Endothelial cell of umbilical vein (primary cell): Measurements from ENCODE around the gene TBCD. TPM values are rescaled to one million over a fixed set of nuclear protein-coding genes. Genes with fewer than 3 reads are reported as not detected.

Experiments used
- BruUV-seq: library from RNA; stranded (reverse); fragments of 400-500 nt; replicated peaks from 2 replicates; lab custom pipeline; 2021; lab: Mats Ljungman, UMichigan
- CTCF ChIA-PET: fragments of 300-600, 350-600 bp; sonication (Branson Sonifier 250); formaldehyde crosslinking; loops from one replicate; lab custom pipeline; 2021; ENCODE audit warnings: antibody characterized with exemption, inconsistent platforms; lab: Charles Lee
- POLR2A ChIA-PET: fragments of 300-600, 350-600 bp; sonication (Branson Sonifier 250); formaldehyde crosslinking; loops from one replicate; lab custom pipeline; 2021; ENCODE audit warnings: antibody characterized with exemption, inconsistent platforms; lab: Charles Lee
- DNase-seq: peaks from one replicate; pipeline ENCODE4 v3.0.0-alpha.2; 2011; ENCODE audit warnings: low read depth, low spot score
- FAIRE-seq: peaks from 2 replicates; lab custom pipeline; 2011; peaks lifted over from hg19 to GRCh38; lab: Jason Lieb, UNC
- H2AFZ ChIP-seq: 2 replicates; pipeline ENCODE4 v1.6.0; 2012; ENCODE audit warnings: low read depth, low read length, control low read depth, inconsistent platforms
- H3K27ac ChIP-seq: 2 replicates; pipeline ENCODE4 v1.5.1; 2011; ENCODE audit warnings: low read depth, mild to moderate bottlenecking, control low read depth, low read length, moderate library complexity; ENCODE audit not compliant: insufficient read depth
- H3K27me3 ChIP-seq, 2 experiments: 2 replicates each; pipeline versions ENCODE4 v1.6.0 to v1.6.1; 2011; ENCODE audit warnings: low read length in 2 of 2, mixed read lengths in 1 of 2; ENCODE audit not compliant: control insufficient read depth in 2 of 2, insufficient read depth in 2 of 2
- H3K36me3 ChIP-seq, 2 experiments: 2 replicates in 1 of 2; 3 replicates in 1 of 2; pipeline ENCODE4 v1.5.1; 2011; ENCODE audit warnings: low read length in 2 of 2, mild to moderate bottlenecking in 1 of 2, moderate library complexity in 1 of 2; ENCODE audit not compliant: control insufficient read depth in 2 of 2, insufficient read depth in 2 of 2; ENCODE audit errors: extremely low read depth in 1 of 2
- H3K4me1 ChIP-seq: 3 replicates; pipeline ENCODE4 v1.5.1; 2011; ENCODE audit warnings: mild to moderate bottlenecking, low read length; ENCODE audit not compliant: control insufficient read depth, insufficient read depth; ENCODE audit errors: extremely low read depth
- H3K4me2 ChIP-seq: 2 replicates; pipeline ENCODE4 v1.6.1; 2011; ENCODE audit warnings: low read length, control low read depth, mixed read lengths; ENCODE audit not compliant: insufficient read depth
- H3K4me3 ChIP-seq, 3 experiments: fragments of 200-600 bp in 1 of 3; sonication (generic), shearing (Covaris generic) in 1 of 3; replicated peaks in 1 of 3; 2 replicates each; pipeline ENCODE4 v1.5.1; 2011 to 2016; ENCODE audit warnings: control low read depth in 3 of 3, low read length in 3 of 3, mild to moderate bottlenecking in 2 of 3, inconsistent platforms in 1 of 3, low read depth in 1 of 3, moderate library complexity in 1 of 3; ENCODE audit not compliant: insufficient read depth in 1 of 3
- H3K79me2 ChIP-seq: 2 replicates; pipeline ENCODE4 v1.6.0; 2012; ENCODE audit warnings: low read length, inconsistent platforms; ENCODE audit not compliant: control insufficient read depth, insufficient read depth
- H3K9ac ChIP-seq: replicated peaks from 2 replicates; pipeline ENCODE3; 2011; ENCODE audit warnings: low read length, control low read depth; ENCODE audit not compliant: insufficient read depth; ENCODE audit errors: extremely low read depth
- H3K9me1 ChIP-seq: replicated peaks from 3 replicates; pipeline ENCODE4 v1.6.0; 2011; ENCODE audit warnings: mild to moderate bottlenecking, low read length; ENCODE audit not compliant: control insufficient read depth, insufficient read depth; ENCODE audit errors: extremely low read depth
- H3K9me3 ChIP-seq: replicated peaks from 2 replicates; pipeline ENCODE4 v1.5.1; 2012; ENCODE audit warnings: low read length, inconsistent platforms; ENCODE audit not compliant: control insufficient read depth, insufficient read depth
- H4K20me1 ChIP-seq: replicated peaks from 2 replicates; pipeline ENCODE3; 2011; ENCODE audit warnings: mild to moderate bottlenecking, low read length; ENCODE audit not compliant: control insufficient read depth, insufficient read depth; ENCODE audit errors: extremely low read depth
- CTCF ChIP-seq, 2 donors: IDR thresholded peaks; 1 replicate in 1 of 2; 2 replicates in 1 of 2; pipeline ENCODE4 v1.5.1; 2011; ENCODE audit warnings: low read length in 2 of 2, mild to moderate bottlenecking in 2 of 2, moderate library complexity in 2 of 2, control low read depth in 1 of 2, inconsistent platforms in 1 of 2, low read depth in 1 of 2; ENCODE audit not compliant: insufficient read depth in 1 of 2; ENCODE audit errors: extremely low read depth in 1 of 2
- EZH2 ChIP-seq: IDR thresholded peaks from 2 replicates; pipeline ENCODE4 v1.6.1; 2012; ENCODE audit warnings: borderline replicate concordance, low read depth, mild to moderate bottlenecking, moderate library complexity, low read length, inconsistent platforms; ENCODE audit not compliant: severe bottlenecking
- FOS ChIP-seq: IDR thresholded peaks from 2 replicates; pipeline ENCODE4 v1.6.1; 2011; ENCODE audit warnings: mild to moderate bottlenecking, low read length, moderate library complexity, borderline replicate concordance; ENCODE audit not compliant: insufficient read depth
- GATA2 ChIP-seq: IDR thresholded peaks from 2 replicates; pipeline ENCODE4 v1.7.0; 2011; ENCODE audit warnings: low read depth, mild to moderate bottlenecking, moderate library complexity, mixed read lengths, low read length; ENCODE audit not compliant: insufficient read length, insufficient read depth
- JUN ChIP-seq: IDR thresholded peaks from 2 replicates; pipeline ENCODE4 v1.6.1; 2011; ENCODE audit warnings: borderline replicate concordance, low read depth; ENCODE audit not compliant: insufficient read length, insufficient read depth
- MAX ChIP-seq: IDR thresholded peaks from 2 replicates; pipeline ENCODE4 v1.6.1; 2011; ENCODE audit not compliant: insufficient read depth, insufficient read length
- MYC ChIP-seq: IDR thresholded peaks from one replicate; pipeline ENCODE4 v1.6.1; 2011; ENCODE audit warnings: mild to moderate bottlenecking, low read depth, low read length
- POLR2A ChIP-seq: IDR thresholded peaks from 2 replicates; pipeline ENCODE4 v1.6.1; 2012; ENCODE audit warnings: low read depth, mild to moderate bottlenecking, control low read depth, low read length
- POLR2AphosphoS5 ChIP-seq: IDR thresholded peaks from 2 replicates; pipeline ENCODE4 v1.6.1; 2012; ENCODE audit warnings: low read depth, mild to moderate bottlenecking, control low read depth, low read length, moderate library complexity; ENCODE audit not compliant: insufficient read depth
- dilution Hi-C: fragments of 300-500 bp; cut with MboI; formaldehyde crosslinking; loops from one replicate; pipeline ENCODE4 v1.15.0; 2019; ENCODE audit warnings: low sequenced_read_pairs; ENCODE audit not compliant: extremely low pct_ligation_motif_present
- intact Hi-C: fragments of 100-400 bp; cut with micrococcal nuclease; formaldehyde crosslinking; loops from one replicate; pipeline ENCODE4 v1.10.0; 2022
- polyA plus RNA-seq, 4 experiments: library from polyadenylated mRNA; depleted of rRNA in 3 of 4; stranded (reverse) in 3 of 4; unstranded in 1 of 4; fragments of >200 nt; gene quantifications; 2 replicates each; pipeline versions ENCODE4 v1.2.1 to v1.2.3, GENCODE V29; 2011 to 2012; ENCODE audit warnings: missing spikeins in 1 of 4
- total RNA-seq: library from RNA; stranded (reverse); gene quantifications from 2 replicates; pipeline ENCODE4 v1.2.3, GENCODE V29; 2021

The TBCD gene
- total and polyA plus RNA-seq, 2 donors (not counting 3 experiments of a cell fraction or from before 2014, with no cell fraction given) = 121 to 145 TPM

- CTCF ChIA-PET = no interaction called here
- Histone ChIP-seq H3K4me3 (no peak overlapping the region), H3K27me3 (no peaks in the 10 kb centered on the region), H3K4me2 (no peak overlapping the region), H3K79me2 (no peaks in the 10 kb centered on the region), H3K9ac (no peak overlapping the region), H3K36me3 (no peaks in the 10 kb centered on the region), H3K27ac (no peak overlapping the region), H3K9me1 (no peaks in the 10 kb centered on the region), H2AFZ (no peak overlapping the region), H4K20me1 (no peaks in the 10 kb centered on the region), H3K9me3 (no peaks in the 10 kb centered on the region), H3K4me1 (no peaks in the 10 kb centered on the region)
- DNase-seq = no peak
- intact Hi-C loops = no loop called here
- dilution Hi-C loops = no loop called here
- BruUV-seq = no TSS peak
- TF ChIP-seq CTCF (IDR thresholded peaks at IDR 0.05; ENCODE audit: extremely low read depth in 1 of 2, insufficient read depth in 1 of 2, low read depth in 1 of 2, low read length in 2 of 2) (no peak), FOS (no peak), JUN (no peak), EZH2 (no peak), MAX (no peak), GATA2 (no peak), POLR2A (no peak), MYC (no peak), POLR2AphosphoS5 (no peak)
- POLR2A ChIA-PET = no interaction called here
- no peak for FAIRE-seq
Measured at GRCh38 chr17:82705756-82706155, 46.1 kb upstream of the TBCD start.
